NCI-H345 treated with DMSO at 0.1 percent for 48 hours (cell line): Measurements from ENCODE around the gene TRIP13.

Experiments
- DNase-seq: peaks from one replicate; lab custom pipeline; 2025; ENCODE audit not compliant: unreplicated experiment; lab: John Stamatoyannopoulos, UW

Gene TRIP13

DNA sequence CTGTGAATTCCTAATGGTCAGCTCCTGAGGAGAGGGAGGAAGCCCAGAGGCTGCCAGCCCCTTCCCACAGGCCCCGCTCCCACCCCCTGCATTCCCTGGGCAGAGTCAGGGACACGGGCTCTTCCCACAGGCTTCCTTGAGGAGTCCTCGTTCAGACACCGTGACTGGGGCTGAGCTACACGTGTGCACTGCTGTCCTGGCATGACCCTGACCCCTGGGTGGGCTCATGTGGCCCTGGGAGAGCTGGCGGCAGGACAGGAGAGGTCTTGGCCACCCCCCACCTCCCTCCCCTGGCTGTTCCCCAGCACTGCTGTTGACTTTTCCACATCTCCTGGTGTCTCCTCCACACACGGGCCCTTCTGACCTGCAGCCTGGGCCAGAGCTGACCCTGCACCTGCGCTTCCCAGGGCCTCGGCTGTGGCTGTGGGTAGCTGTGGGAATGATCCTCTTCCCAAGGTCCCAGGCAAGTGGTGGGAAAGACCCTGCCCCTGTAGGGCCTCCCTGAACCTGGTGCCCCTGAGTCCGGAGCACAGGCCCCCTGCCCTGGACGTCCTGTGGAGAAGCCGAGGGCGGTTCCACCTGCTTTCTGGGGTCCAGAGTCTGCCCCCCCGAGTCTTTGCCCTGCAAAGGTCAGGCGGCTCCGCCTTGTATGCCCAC is 59.4 kb downstream of the TRIP13 start:
- no peak for DNase-seq

DNA sequence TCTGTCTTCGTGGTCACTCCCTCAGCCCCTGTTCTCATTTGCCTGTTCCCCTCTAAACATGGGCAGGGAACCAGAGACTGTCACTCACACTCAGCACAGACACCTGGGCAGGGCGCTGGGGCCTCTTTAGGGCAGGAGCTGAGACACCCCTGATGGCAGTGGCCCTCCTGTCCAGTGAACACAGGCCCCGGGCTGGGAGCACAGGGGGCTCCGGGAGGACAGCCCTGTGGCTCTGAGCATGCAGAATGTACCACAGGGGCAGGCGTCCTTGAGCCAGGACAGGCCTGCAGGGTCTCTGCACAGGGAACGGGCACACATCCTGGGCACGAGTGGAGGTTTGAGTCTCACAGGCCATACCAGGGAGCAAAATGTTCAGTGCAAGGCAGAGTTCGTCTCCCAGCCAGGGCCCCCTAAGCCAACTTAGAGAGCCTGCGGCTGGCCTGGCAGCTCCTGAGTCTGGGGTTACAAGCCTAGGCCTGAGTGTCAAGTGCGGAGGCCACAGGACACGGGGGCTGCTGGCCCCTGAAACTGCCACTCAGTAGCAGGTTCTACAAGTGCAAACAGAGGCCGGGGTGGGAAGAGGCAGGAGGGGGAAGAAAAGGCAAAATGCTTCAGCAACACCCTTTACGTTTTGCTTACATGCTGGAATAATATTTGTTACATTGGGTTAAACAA is 60.0 kb downstream of the TRIP13 start:
- no peak for DNase-seq

DNA sequence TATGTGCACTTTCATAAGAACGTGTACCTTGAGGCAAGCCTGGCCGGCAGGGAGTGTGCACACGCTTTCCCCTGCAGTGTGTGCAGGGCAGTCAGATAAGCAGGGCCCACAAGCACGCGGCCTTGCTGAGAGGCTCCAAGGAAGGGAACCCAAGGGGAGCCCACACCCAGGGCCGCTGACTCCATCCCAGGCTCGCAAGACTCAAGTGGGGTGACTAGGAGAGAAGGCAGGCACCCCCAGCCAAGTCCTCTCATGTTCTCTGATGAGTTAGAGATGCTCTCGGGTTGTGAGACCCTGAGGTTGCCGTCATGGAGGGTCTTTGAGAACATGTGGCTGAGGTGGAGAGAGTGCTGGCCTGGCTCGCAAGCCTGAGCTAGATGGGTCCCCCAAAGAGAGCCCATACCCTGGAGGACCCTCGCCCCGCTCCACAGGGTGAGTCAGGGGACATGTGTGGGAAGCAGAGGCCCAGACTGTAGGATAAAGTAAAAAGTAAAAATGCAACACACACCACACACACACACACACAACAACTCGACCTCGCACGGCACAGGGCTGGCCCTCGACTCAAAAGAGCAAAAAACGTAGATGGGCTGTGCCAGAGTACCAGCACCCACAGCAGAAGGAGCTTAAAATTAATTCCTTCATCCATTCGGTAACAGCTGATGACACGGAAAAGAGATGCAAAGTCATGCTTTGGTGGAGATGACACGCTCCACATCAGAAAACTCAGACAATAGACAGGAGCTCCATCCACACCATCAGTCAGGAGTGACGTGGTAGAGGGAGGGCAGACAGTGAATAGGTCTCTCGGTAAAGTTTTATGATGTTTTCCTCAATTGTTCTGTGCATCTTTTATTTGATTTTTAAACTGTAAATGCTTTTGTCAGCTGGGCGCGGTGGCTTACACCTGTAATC is 61.1 kb downstream of the TRIP13 start:
- DNase-seq = no peak

DNA sequence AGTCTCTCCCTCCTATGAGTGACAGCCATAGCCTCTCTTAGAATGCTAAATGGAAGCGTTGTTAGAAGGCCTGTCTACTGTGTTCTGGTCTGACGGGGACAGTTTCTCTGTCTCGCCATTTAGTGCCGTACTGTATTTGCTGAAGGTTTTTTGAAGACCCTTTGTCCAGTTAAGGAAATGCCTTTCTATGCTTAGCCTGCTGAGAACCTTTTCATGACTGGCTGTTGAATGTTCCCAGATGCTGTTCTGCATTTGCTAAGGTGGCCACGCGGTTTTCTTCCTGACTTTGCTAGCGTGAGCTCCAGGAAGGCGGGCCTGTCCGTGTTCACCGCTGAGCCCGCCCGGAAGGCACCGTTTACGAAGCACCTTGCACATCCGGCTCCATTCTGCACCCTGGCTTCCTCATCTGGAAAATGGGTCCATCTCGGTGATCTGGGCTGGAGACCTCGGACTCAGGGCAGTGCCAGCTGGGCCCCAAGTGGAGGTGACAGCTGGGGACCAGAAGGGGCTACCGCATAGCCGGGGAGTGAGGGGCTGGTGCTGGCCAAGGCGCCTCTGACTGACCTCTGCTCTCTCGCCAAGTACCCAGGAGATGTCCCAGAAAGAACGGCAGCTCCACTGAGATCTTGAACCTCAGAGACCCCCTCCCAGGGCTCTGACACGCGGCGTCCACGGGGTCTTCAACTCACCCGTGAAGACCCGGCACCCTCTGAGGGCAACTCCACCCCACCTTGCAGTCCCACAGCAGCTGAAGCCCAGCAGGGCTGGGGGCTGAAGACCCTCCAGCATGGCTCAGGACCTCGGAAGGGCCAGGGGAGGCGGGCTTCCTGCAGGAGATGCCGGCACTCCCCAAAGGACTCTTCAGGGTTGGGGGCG is 63.4 kb downstream of the TRIP13 start:
- DNase-seq = no peak

GRCh38 chr5:956941-957747 is 64.5 kb downstream of the TRIP13 start:
- DNase-seq = no peak

DNA sequence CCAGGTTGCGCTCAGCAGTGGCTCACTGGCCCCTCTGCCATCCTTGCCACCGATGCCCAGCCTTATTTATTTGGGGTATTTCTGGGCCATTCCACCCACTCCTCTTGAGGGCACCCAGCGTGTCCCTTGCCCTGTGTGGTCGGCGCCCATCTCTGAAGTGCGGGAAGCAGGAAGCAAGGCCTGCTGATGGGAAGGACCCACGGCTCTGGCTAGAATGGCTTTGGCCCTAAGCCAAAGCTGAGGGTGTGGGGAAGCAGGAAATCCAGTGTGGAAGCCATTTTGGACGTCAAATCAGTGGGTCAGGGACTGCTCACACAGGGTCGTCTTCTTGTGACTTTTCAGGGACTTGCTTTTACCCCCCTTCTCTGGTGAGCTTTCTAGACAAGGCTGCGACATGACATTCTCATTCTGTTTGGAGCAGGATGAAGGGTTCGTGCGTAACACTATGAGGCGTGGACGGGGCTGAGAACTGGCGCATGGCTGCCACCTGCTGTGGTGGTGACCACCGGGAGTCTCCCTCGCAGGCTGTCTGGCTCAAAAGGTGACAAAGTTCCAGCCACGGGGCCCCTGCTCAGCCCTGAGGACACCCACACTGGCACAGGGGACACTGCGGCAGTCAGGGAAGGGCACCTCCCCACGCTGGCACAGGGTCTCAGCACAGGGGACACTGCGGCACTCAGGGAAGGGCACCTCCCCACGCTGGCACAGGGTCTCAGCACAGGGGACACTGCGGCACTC is 65.2 kb downstream of the TRIP13 start:
- DNase-seq = no peak

- DNase-seq = no peak
Observed at GRCh38 chr5:958701-959571, 66.3 kb downstream of the TRIP13 start.

DNA sequence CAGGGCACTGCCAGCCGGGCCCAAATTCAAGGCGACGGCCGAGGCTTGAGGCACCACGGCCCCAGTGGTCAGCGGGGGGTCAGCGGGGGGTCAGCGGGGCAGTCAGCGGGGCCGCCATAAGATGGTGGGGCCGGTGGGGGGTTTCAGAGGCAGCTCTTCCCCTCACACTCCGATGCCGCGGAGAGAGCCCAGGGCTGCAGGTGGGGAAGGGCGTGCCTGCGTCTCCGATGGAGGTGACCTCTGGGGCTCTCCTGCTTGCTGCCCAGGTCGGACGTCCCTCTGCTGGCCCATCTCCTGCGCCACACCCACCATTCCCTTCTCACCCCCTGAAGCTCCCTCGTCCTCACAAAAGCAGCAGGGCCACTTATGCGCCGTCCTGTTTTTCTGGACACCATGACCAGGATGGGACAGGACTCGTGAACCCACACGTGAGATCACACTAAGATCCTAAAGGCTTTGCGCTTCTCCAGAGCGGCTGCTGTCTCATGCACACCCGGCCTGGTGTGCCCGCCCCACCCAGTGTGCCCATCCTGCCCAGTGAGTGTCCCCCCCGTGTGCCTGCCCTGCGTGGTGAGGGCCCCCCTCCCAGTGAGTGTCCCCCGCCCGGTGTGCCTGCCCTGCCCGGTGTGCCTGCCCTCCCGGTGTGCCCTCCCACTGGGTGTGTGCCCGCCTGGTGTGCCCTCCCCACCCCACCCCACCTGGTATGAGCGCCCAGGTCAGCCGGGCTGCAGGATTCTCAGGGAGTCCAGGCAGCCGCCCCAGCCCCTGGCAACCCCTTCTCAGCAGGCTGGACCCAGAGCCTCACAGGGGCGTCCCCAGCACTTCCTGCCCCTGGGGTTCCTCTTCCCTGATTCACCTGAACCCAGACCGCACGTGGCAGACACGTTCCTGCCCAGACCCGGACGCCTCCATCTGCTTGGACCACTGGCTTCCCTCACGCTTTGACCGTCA is 67.2 kb downstream of the TRIP13 start:
- no peak for DNase-seq

- DNase-seq = no peak
Observed at GRCh38 chr5:960551-960950, 67.9 kb downstream of the TRIP13 start.

DNA sequence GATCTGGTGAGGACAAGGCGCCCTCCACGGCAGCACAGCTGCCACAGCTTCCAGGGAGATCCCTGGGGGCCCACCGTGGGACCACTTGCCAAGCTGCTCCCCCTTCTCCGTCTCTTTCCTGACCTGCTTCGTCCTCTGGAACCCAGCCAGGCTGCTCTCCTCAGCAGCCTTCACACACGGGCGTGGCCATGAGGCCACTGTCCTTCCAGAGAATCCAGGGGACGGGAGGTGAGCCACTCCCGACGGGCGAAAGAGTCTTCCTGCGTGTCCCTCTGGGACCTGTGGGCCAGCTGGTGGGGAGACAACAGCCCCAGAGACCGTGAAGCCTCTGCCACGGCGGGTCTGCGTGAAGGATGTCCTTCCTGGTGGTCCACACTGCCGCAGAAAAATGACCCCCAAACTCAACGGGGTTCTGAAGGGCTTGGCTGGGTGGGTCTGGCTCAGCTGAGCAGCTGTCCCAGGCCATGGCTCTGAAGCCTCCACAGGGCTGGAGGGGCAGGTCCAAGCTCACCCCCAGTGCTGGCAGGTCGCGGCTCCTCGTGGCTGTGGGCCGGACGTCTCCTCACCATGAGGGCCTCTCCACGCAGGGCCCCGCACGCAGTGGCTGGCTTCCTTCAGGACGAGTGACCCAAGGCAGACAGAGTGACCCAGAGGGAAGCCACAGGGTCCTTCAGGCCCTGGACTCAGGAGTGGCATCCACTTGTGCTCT is 68.5 kb downstream of the TRIP13 start:
- DNase-seq = no peak

- DNase-seq = no peak
Observed at GRCh38 chr5:961711-962240, 69.1 kb downstream of the TRIP13 start.

GRCh38 chr5:962386-962785 is 69.7 kb downstream of the TRIP13 start:
- no peak for DNase-seq

GRCh38 chr5:962801-963200 is 70.1 kb downstream of the TRIP13 start:
- no peak for DNase-seq

- no peak for DNase-seq
Observed at GRCh38 chr5:963310-963672, 70.6 kb downstream of the TRIP13 start.

DNA sequence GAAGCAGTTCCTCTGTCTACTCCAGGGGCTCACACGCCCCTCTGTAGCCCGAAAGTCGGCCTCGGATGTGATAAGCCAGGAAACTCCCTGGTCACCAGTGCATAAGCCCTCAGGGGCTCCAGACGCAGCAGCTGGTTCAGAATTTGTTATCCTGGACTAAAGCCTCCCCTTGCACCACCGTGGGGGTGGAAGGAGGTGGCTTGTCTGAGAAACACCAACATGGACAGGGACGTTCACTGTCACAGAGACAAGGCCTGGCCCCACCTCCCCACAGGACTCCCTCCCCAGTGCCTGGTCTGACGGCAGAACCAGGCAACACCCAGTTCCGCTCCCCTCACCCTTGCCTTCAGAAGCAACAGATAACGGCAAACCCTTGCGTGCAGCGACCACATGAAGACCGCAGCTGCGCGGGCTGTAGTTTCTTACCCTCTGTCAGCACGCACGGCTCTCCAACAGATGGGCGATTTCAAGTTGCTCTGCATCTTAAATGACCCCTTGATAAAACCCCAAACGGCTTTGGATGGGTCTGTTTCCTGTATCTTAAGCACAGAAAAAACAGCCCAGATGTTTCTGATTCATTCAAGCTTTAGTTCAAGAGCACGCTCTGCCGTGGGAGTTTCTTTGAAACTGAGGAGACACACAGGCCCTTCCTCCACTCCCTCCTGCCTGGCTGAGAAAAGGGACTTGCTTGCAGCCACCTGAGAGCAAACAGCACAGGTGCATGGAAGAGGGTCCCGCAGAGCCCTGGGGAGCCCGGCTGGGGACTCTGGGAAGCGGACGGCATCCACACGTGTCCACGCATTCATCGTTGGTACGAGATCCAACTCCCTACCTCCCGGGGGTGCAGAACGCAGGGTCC is 71.2 kb downstream of the TRIP13 start:
- DNase-seq = no peak

GRCh38 chr5:964821-965220 is 72.1 kb downstream of the TRIP13 start:
- no peak for DNase-seq
